ENCODE results near the gene NR3C2.
A peak's percentile ranks its signal among the peaks of the same experiment; 100 is the strongest.

NR3C2 gene

DNA sequence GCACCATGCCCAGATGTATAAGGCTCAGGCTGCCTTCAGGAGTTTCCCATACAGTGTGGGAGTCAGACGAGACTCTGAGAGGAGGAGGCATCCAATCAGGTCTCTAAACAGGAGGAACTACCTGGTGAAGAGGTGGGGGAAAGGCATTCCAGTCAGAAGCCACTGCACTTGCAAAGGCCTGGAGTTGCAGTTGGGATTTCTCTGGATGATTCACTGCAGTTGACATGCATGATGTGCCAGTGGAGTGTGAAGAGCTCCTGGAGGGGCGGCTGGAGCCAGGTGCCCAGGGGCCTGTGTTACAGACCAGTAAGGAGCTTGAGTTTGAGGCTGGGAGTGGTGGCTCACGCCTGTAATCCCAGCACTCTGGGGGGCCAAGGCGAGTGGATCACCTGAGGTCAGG is 371.2 kb downstream of the NR3C2 start:
- DNase-seq (ENCODE audit: low read depth): no peak
- no peak overlapping the region for H3K4me3 ChIP-seq (ENCODE audit: low read length)
- peaks cover 7% of the 10 kb centered on the region for H3K4me1 ChIP-seq (ENCODE audit: control insufficient read depth, insufficient read depth, low read length)
- H3K9me3 ChIP-seq (ENCODE audit: control insufficient read depth, low read length): peaks cover 12% of the 10 kb centered on the region
- H3K27me3 ChIP-seq (replicated peaks; ENCODE audit: control insufficient read depth, insufficient read depth, low read length): no peaks in the 10 kb centered on the region
- no peak overlapping the region for H3K9ac ChIP-seq (ENCODE audit: low read length)
- peaks cover 45% of the 10 kb centered on the region for H3K36me3 ChIP-seq (ENCODE audit: control insufficient read depth, insufficient read depth, low read length, severe bottlenecking)

DNA sequence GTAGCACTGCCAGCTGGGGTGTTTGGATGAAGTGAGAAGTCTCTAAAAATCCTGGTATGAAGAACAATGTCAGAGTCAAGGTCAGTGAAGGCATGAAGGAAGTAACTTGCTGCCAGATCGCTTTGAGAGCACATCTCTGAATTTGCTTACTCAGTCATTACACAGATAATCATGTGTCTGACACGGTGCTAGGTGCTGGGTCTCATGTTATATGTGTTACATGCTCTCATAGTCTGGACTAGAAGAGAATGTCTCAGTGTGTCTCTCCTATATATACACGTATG is 372.4 kb downstream of the NR3C2 start:
- Histone ChIP-seq H3K27me3 (replicated peaks; ENCODE audit: control insufficient read depth, insufficient read depth, low read length) (no peaks in the 10 kb centered on the region), H3K9me3 (ENCODE audit: control insufficient read depth, low read length) (peaks cover 2% of the 10 kb centered on the region), H3K4me3 (ENCODE audit: low read length) (no peak overlapping the region), H3K9ac (ENCODE audit: low read length) (no peak overlapping the region), H3K36me3 (ENCODE audit: control insufficient read depth, insufficient read depth, low read length, severe bottlenecking) (peaks cover 42% of the 10 kb centered on the region), H3K4me1 (ENCODE audit: control insufficient read depth, insufficient read depth, low read length) (peaks cover 13% of the 10 kb centered on the region)
- no peak for DNase-seq (ENCODE audit: low read depth)

DNA sequence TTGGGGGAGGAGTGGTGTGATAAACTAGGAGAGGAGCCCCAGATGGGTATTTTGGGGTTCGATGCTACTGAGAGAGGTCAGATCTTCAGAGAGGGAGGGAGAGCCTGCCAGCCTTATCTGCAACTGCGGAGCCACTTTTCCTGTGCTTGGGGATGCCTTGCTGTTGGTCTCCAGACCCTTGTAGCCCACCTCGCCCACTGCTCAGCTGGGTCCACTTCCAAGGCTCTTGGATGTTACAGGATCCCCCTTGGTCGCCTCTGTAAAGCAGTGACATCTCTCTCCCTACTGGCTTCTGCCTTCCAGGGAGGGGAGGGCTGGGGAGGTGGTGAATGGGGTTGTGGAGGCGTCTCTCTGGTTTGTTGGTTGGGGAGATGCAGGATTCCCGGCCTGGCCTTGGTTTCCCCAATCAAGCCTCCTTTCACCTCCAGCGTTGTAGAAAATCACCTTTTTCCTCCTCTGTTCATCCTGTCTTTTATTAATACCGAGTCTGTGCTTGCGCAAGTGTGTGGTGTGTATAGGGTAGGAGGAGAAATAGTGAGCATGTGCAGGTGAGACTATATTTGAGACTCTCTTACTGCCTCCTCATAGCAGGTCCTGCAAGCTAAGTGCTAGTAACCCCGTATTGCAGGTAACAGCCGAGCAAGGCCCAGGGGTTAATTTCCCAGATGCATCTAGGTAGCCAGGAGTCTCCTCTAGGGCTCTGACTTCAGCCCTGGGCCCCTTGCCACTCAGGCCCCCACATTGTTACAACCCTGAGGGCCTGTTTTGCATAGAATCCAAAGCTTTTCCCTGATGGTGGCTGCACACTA is 372.9 kb downstream of the NR3C2 start:
- Histone ChIP-seq H3K9ac (ENCODE audit: low read length) (no peak overlapping the region), H3K4me1 (ENCODE audit: control insufficient read depth, insufficient read depth, low read length) (peaks cover 16% of the 10 kb centered on the region), H3K27me3 (replicated peaks; ENCODE audit: control insufficient read depth, insufficient read depth, low read length) (no peaks in the 10 kb centered on the region), H3K36me3 (ENCODE audit: control insufficient read depth, insufficient read depth, low read length, severe bottlenecking) (peaks cover 42% of the 10 kb centered on the region), H3K4me3 (ENCODE audit: low read length) (no peak overlapping the region), H3K9me3 (ENCODE audit: control insufficient read depth, low read length) (no peaks in the 10 kb centered on the region)
- no peak for DNase-seq (ENCODE audit: low read depth)

DNA sequence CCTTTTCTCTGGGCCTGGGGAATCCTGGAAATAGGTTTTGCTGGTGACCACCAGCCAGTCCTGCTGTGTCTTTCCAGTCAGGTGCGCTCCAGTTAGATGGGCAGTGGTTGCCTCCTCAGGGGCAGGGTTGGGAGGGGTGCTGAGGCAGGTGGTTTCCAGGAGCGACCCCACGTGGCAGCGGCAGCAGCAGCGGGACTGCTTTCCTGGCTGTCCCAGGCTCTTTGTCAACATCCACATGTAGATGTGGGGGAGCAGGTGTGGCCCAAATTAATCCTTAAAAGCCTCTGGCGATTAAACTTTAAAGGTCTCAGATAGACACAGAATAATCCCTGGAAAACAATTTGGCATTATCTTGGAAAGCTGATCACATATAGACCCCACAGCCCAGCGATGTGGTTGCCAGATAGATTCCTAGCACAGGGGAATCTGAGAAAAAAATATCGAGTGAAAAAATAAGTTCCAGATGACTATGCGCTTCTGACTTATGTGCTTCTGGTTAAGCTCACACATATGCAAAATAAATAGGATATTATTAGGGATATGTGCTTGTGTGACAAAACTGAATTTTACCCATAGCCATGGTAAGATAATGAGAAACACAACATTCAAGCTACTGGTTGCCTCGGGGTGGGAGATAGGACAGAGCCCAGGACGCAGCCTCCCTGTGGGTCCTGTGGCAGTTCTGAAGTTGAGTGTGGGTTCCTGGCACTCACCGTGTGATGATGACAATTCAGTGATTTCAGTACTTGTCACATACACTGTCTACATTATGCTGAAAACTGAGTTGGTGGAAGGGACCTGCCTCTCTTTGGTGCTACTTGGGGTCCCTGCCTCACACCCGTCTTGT is 373.9 kb downstream of the NR3C2 start:
- no peak for DNase-seq (ENCODE audit: low read depth)
- no peaks in the 10 kb centered on the region for H3K9me3 ChIP-seq (ENCODE audit: control insufficient read depth, low read length)
- no peaks in the 10 kb centered on the region for H3K27me3 ChIP-seq (replicated peaks; ENCODE audit: control insufficient read depth, insufficient read depth, low read length)
- H3K4me1 ChIP-seq (ENCODE audit: control insufficient read depth, insufficient read depth, low read length): peaks cover 16% of the 10 kb centered on the region
- no peak overlapping the region for H3K4me3 ChIP-seq (ENCODE audit: low read length)
- H3K36me3 ChIP-seq (ENCODE audit: control insufficient read depth, insufficient read depth, low read length, severe bottlenecking): peaks cover 44% of the 10 kb centered on the region
- no peak overlapping the region for H3K9ac ChIP-seq (ENCODE audit: low read length)

DNA sequence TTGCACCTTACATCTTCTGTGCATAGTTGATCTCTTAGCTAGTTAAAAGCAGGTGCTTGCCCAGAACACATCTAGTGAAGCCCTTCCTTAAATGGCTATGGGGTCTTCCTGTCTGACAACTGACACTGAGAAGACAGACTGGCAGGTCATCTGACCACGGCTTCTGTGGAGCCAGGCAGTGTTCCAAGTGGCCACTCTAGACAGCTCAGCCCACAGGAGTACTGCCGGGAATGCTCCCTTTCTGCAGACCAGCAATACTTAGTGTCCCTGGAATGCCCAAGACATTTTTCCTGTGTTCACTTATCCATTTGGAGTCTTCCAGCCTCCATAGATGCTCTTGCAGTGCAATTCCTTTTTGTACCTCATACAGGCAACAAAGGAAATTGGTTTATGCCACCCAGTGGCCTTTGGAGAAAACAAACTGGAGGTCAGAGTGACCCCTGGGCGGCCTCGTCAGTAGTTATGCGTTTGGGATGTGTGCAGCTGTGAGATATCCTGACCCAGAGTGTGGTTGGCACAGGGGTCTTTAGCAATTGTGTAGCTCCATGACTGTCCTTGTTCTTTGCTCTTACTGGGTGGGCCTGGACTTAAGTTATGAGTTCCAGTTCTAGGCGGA is 374.8 kb downstream of the NR3C2 start:
- Histone ChIP-seq H3K9ac (ENCODE audit: low read length) (no peak overlapping the region), H3K36me3 (ENCODE audit: control insufficient read depth, insufficient read depth, low read length, severe bottlenecking) (peaks cover 41% of the 10 kb centered on the region), H3K4me1 (ENCODE audit: control insufficient read depth, insufficient read depth, low read length) (peaks cover 16% of the 10 kb centered on the region), H3K4me3 (ENCODE audit: low read length) (no peak overlapping the region), H3K9me3 (ENCODE audit: control insufficient read depth, low read length) (no peaks in the 10 kb centered on the region), H3K27me3 (replicated peaks; ENCODE audit: control insufficient read depth, insufficient read depth, low read length) (no peaks in the 10 kb centered on the region)
- DNase-seq (ENCODE audit: low read depth): no peak

DNA sequence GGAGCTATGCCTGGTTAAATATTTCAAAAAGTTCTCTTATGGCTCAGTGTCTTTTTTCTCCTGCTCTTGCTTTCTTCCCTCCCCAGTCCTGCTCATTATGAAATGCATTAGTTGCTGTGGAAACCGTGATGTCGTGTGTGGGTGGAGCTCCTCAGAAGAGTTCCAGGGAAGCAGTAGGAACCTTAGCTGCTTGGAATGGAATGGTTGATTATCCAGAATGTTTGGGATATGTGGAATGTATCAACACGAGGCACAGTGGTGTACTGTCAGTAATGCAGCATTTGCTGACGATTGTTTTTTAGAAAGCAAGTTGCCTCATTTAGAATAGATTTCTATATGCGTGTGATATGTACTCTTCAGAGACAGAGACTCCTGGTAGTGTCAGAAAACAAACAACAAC is 377.1 kb downstream of the NR3C2 start:
- DNase-seq (ENCODE audit: low read depth): peak; percentile 83
- no peak overlapping the region for H3K9ac ChIP-seq (ENCODE audit: low read length)
- H3K9me3 ChIP-seq (ENCODE audit: control insufficient read depth, low read length): no peaks in the 10 kb centered on the region
- no peaks in the 10 kb centered on the region for H3K27me3 ChIP-seq (replicated peaks; ENCODE audit: control insufficient read depth, insufficient read depth, low read length)
- no peak overlapping the region for H3K4me3 ChIP-seq (ENCODE audit: low read length)
- peaks cover 36% of the 10 kb centered on the region for H3K36me3 ChIP-seq (ENCODE audit: control insufficient read depth, insufficient read depth, low read length, severe bottlenecking)
- peaks cover 15% of the 10 kb centered on the region for H3K4me1 ChIP-seq (ENCODE audit: control insufficient read depth, insufficient read depth, low read length)

DNA sequence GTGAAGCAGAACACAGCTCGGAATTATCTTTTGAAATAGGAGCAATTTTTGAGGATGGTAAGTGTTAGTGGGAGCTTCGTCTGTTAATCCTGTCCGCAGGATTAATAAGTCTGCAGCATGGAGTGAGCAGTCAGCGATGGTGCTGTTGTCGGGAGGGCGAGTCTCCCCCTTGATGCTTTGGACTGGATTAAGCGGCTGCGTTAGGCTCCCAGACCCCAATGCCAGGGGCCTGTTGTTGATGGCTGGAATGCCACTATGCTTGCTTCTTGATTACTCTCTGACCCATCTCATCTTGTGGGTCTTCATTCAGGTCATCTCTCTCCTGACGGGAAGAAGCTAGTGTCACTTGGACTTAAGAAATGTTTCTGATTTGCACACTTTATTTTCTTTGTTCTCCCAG is 377.8 kb downstream of the NR3C2 start:
- H3K9ac ChIP-seq (ENCODE audit: low read length): no peak overlapping the region
- H3K9me3 ChIP-seq (ENCODE audit: control insufficient read depth, low read length): no peaks in the 10 kb centered on the region
- DNase-seq (ENCODE audit: low read depth): no peak
- peaks cover 36% of the 10 kb centered on the region for H3K36me3 ChIP-seq (ENCODE audit: control insufficient read depth, insufficient read depth, low read length, severe bottlenecking)
- no peaks in the 10 kb centered on the region for H3K27me3 ChIP-seq (replicated peaks; ENCODE audit: control insufficient read depth, insufficient read depth, low read length)
- no peak overlapping the region for H3K4me3 ChIP-seq (ENCODE audit: low read length)
- peaks cover 9% of the 10 kb centered on the region for H3K4me1 ChIP-seq (ENCODE audit: control insufficient read depth, insufficient read depth, low read length)

DNA sequence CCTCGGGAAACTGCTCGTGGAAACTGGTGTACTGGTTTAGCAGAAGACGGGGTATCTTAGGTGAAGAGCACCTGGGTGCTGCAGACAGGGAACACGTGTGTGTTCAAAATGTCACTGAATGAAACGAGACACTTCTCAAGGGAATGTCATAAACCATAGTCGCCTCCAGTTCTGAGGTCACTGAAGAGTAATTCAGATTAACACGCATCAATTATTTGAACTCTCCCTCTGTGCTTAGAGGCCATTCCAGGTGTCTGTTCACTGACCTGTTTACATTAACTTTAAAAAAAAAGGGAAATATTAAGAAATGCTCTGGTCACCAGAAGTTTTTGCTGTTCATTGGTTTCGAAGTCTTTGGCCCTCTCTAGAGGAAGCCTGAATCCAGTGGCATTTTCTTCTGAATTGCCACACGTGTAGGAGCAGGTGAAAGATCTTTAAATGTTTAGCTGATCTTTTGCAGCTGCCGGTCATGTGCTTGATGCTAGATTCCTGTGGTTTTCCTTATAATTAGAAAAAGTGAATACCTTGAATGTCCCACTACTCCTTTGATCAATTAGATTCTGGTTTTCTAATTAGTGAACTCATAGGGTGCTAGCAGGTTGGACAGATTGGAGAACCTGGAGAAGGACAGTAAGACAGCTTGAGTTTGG is 379.8 kb downstream of the NR3C2 start:
- DNase-seq (ENCODE audit: low read depth): no peak
- Histone ChIP-seq H3K4me3 (ENCODE audit: low read length) (no peak overlapping the region), H3K9me3 (ENCODE audit: control insufficient read depth, low read length) (no peaks in the 10 kb centered on the region), H3K9ac (ENCODE audit: low read length) (no peak overlapping the region), H3K4me1 (ENCODE audit: control insufficient read depth, insufficient read depth, low read length) (peaks cover 9% of the 10 kb centered on the region), H3K36me3 (ENCODE audit: control insufficient read depth, insufficient read depth, low read length, severe bottlenecking) (peaks cover 36% of the 10 kb centered on the region), H3K27me3 (replicated peaks; ENCODE audit: control insufficient read depth, insufficient read depth, low read length) (no peaks in the 10 kb centered on the region)

DNA sequence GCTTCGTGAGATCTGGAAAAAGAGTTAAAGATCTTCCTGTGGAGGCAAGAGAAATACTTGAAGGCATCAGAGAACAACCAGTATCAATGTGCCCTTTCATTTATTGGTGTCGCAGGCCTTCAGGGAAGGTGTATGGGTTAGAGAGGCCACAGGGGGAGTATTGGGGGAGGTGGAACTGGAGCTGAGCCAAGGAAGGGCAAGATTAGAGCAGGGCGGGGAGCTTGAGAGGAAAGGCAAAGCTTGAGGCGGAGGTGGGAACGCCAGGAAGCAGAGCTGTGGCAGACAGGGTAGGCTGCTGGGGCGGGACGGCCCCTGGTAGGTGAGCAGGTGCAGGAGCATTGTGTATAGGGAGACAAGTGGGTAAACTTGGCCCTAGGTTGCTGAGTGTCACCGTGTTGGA is 380.4 kb downstream of the NR3C2 start:
- DNase-seq (ENCODE audit: low read depth): no peak
- Histone ChIP-seq H3K36me3 (ENCODE audit: control insufficient read depth, insufficient read depth, low read length, severe bottlenecking) (peaks cover 36% of the 10 kb centered on the region), H3K4me1 (ENCODE audit: control insufficient read depth, insufficient read depth, low read length) (peaks cover 9% of the 10 kb centered on the region), H3K4me3 (ENCODE audit: low read length) (no peak overlapping the region), H3K27me3 (replicated peaks; ENCODE audit: control insufficient read depth, insufficient read depth, low read length) (no peaks in the 10 kb centered on the region), H3K9me3 (ENCODE audit: control insufficient read depth, low read length) (no peaks in the 10 kb centered on the region), H3K9ac (ENCODE audit: low read length) (no peak overlapping the region)

DNA sequence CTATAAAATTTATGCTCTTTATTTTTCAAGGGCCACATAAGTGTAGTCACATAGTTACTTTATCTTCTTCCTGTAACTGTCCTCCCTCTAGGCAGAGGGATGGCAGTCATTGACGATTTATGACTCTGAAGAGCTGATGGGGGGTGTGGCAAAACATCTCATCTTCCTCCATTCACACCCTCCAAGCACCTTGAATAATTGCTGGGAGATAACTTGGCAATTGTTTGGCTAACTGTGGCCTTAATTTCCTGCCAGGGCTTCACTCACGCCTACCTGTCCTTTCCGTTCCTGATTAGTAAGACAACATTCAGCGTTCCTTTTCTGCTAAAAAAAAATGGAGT is 381.1 kb downstream of the NR3C2 start:
- peaks cover 31% of the 10 kb centered on the region for H3K36me3 ChIP-seq (ENCODE audit: control insufficient read depth, insufficient read depth, low read length, severe bottlenecking)
- H3K4me3 ChIP-seq (ENCODE audit: low read length): no peak overlapping the region
- DNase-seq (ENCODE audit: low read depth): no peak
- no peaks in the 10 kb centered on the region for H3K27me3 ChIP-seq (replicated peaks; ENCODE audit: control insufficient read depth, insufficient read depth, low read length)
- H3K9me3 ChIP-seq (ENCODE audit: control insufficient read depth, low read length): no peaks in the 10 kb centered on the region
- peaks cover 9% of the 10 kb centered on the region for H3K4me1 ChIP-seq (ENCODE audit: control insufficient read depth, insufficient read depth, low read length)
- H3K9ac ChIP-seq (ENCODE audit: low read length): no peak overlapping the region

All from adipocyte (in vitro differentiated cells).